ENCODE measurements around the gene AFF4. TPM values are rescaled to one million over a fixed set of nuclear protein-coding genes. Genes with fewer than 3 reads are reported as not detected.
A peak's percentile ranks its signal among the peaks of the same experiment; 100 is the strongest.
"Not testable (repeated sequence)": the region's sequence is repeated elsewhere in the genome, so short reads cannot be mapped to it uniquely, and the experiment has no call there.

Gene AFF4
- total RNA-seq, 1 donor from 2014 or later = 33.1 TPM

DNA sequence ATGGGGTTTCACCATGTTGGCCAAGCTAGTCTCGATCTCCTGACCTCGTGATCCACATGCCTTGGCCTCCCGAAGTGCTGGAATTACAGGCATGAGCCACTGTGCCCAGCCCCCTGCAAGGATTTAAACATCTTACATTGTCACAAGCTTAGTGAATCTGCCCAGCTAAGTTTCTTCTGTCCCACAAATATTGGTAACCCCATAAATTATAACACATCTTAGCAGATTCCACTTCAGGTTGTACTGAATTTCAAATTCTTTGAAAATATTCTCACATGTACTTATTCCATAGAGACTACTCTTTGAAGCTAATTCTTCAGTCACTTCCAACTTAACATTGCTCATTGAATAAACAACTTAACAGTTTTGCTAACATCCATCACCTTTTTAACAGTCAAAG lies 13.4 kb upstream of the AFF4 start:
- intact Hi-C loops (cut with micrococcal nuclease) = no loop called here
- no peaks in the 10 kb centered on the region for H3K36me3 Mint-ChIP-seq (ENCODE audit: low read depth)
- no peak overlapping the region for H3K27ac Mint-ChIP-seq
- no peaks in the 10 kb centered on the region for H3K27me3 Mint-ChIP-seq (ENCODE audit: low read depth)
- no peaks in the 10 kb centered on the region for H3K4me1 Mint-ChIP-seq (ENCODE audit: low read depth)
- H3K4me3 Mint-ChIP-seq (ENCODE audit: low read depth) = no peak overlapping the region
- DNase-seq (ENCODE audit: low spot score) = no peak
- peaks cover 4% of the 10 kb centered on the region for H3K9me3 Mint-ChIP-seq

DNA sequence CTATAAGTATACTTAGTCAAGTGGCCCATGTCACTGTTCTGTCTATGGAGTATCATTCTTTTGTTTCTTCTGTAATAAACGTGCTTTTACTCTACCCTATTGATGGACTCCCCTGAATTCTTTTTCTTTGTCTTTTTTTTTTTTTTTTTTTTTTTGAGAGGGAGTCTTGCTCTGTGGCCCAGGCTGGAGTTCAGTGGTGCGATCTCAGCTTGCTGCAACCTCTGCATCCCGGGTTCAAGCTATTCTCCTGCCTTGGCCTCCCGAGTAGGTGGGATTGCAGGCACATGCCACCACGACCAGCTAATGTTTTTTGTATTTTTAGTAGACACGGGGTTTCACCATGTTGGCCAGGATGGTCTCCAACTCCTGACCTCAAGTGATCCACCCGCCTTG lies 9.0 kb upstream of the AFF4 start:
- H3K9me3 Mint-ChIP-seq; H3K4me3 Mint-ChIP-seq (ENCODE audit: low read depth); H3K27ac Mint-ChIP-seq; H3K4me1 Mint-ChIP-seq (ENCODE audit: low read depth); H3K27me3 Mint-ChIP-seq (ENCODE audit: low read depth); DNase-seq (ENCODE audit: low spot score); intact Hi-C loops (cut with micrococcal nuclease); H3K36me3 Mint-ChIP-seq (ENCODE audit: low read depth): not testable (repeated sequence)

DNA sequence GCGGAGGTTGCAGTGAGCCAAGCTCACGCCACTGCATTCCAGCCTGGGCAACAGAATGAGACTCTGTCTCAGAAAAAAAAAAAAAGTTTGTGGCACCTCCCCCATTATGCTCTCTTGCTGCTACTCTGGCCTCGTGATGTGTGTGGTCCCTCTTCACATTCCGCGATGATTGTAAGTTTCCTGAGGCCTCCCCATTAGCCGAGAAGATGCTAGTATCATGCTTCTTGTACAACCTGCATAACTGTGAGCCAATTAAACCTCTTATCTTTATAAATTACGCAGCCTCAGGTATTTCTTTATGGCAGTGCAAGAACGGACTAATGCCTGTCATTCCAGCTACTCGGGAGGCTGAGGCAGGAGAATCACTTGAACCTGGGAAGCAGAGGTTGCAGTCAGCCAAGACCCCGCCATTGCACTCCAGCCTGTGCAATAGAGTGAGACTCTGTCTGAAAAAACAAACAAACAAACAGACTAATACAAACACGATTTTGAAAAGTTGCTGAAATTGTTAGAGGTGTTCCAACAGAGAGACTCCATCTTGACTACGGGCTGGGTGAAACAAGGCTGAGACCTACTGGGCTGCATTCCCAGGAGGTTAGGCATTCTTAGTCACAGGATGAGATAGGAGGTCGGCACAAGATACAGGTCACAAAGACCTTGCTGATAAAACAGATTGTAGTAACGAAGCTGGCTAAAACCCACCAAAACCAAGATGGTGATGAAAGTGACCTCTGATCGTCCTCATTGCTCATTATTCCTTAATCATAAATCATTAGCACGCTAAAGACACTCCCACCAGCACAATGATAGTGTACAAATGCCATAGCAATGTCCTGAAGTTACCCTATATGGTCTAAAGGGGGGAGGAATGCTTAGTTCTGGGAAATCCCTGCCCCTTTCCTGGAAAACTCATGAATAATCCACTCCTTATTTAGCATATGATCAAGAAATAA lies 8.3 kb upstream of the AFF4 start:
- H3K4me3 Mint-ChIP-seq (ENCODE audit: low read depth) = no peak overlapping the region
- no peaks in the 10 kb centered on the region for H3K36me3 Mint-ChIP-seq (ENCODE audit: low read depth)
- peaks cover under 1% of the 10 kb centered on the region for H3K9me3 Mint-ChIP-seq
- no peak overlapping the region for H3K27ac Mint-ChIP-seq
- no peaks in the 10 kb centered on the region for H3K27me3 Mint-ChIP-seq (ENCODE audit: low read depth)
- no peaks in the 10 kb centered on the region for H3K4me1 Mint-ChIP-seq (ENCODE audit: low read depth)
- intact Hi-C loops (cut with micrococcal nuclease) = no loop called here
- no peak for DNase-seq (ENCODE audit: low spot score)

DNA sequence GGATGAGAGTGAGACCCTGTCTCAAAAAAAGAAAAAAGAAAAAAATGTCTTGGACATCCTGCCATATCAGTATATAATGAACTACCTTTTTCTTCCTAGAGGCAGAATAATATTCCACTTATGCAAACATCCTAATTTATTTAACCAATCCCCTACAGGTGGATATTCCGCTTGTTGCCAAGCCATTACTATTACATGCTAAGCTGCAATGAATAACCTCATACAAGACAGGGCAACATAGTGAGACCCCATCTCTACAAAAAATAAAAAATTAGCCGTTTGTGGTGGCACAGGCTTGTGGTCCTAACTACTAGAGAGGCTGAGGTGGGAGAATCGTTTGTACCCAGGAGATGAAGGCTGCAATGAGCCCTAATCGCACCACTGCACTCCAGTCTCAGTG lies 1.7 kb upstream of the AFF4 start:
- no peak overlapping the region for H3K27ac Mint-ChIP-seq
- DNase-seq (ENCODE audit: low spot score) = no peak
- peaks cover 14% of the 10 kb centered on the region for H3K4me1 Mint-ChIP-seq (ENCODE audit: low read depth)
- H3K27me3 Mint-ChIP-seq (ENCODE audit: low read depth) = no peaks in the 10 kb centered on the region
- no peaks in the 10 kb centered on the region for H3K9me3 Mint-ChIP-seq
- peaks cover 14% of the 10 kb centered on the region for H3K36me3 Mint-ChIP-seq (ENCODE audit: low read depth)
- intact Hi-C loops (cut with micrococcal nuclease) = loop anchor here (10.0 kb wide), 1 partner anchor 470 kb away; the partner anchor contains the start of gene IRF1
- no peak overlapping the region for H3K4me3 Mint-ChIP-seq (ENCODE audit: low read depth)

DNA sequence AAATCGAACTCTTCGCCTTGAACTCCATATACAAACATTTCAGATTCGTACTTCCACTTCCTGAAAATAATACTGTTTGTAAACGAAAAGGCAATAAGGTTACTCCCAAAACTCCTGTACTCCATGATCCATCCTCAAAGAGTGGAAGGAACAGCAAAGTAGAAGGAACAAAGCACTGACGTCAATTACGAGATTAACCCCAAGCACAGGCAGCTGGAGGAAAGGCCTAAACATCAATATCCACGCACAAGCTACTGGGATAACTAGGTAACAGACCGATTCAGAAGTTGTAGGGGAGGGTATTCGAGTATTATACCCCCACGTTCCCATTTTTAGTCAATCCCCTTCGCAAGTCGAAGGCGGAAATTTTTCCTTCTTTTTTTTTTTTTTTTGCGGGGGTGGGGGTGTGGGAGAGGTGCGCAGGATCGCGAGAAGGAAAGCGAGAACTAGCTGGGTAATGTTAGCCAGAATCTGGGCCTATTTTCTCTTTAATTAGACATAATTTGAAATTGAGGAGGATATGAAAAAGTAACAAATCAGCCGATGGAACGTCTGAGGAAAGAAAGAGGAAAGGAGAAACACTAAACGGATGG lies 909 bp downstream of the AFF4 start:
- H3K36me3 Mint-ChIP-seq (ENCODE audit: low read depth) = peaks cover 27% of the 10 kb centered on the region
- DNase-seq (ENCODE audit: low spot score) = no peak
- H3K27ac Mint-ChIP-seq = peak overlapping the region; percentile 95
- H3K9me3 Mint-ChIP-seq = no peaks in the 10 kb centered on the region
- intact Hi-C loops (cut with micrococcal nuclease) = loop anchor here (1.0 to 10.0 kb wide), 4 partner anchors 64 to 468 kb away; partner anchors contain the start of genes GDF9, HSPA4, IRF1 and UQCRQ
- peak overlapping the region; percentile 93 for H3K4me3 Mint-ChIP-seq (ENCODE audit: low read depth)
- no peaks in the 10 kb centered on the region for H3K27me3 Mint-ChIP-seq (ENCODE audit: low read depth)
- H3K4me1 Mint-ChIP-seq (ENCODE audit: low read depth) = peaks cover 17% of the 10 kb centered on the region

DNA sequence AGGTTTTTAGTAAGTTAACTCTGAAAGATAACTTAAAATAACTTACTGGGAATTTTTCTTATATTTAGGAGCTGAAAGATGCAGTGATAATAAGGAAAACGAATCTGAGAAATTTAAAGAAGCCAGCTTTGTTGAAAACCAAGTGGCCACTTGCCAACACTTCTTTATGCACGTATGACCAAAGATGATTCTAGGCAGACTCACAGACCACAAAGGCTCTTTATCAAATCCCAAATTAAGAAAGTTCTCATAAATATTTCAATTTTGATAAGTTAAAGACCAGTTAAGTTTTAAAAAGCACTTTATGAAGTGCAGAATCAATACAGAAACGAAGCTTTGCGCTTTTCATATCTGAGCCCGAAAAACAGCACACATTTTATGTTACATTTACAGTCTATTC lies 1.5 kb downstream of the AFF4 start:
- no peak for DNase-seq (ENCODE audit: low spot score)
- Mint-ChIP-seq H3K4me3 (ENCODE audit: low read depth) (peak overlapping the region; percentile 93), H3K27ac (peak overlapping the region; percentile 95), H3K4me1 (ENCODE audit: low read depth) (peaks cover 17% of the 10 kb centered on the region), H3K9me3 (no peaks in the 10 kb centered on the region), H3K36me3 (ENCODE audit: low read depth) (peaks cover 27% of the 10 kb centered on the region), H3K27me3 (ENCODE audit: low read depth) (no peaks in the 10 kb centered on the region)
- intact Hi-C loops (cut with micrococcal nuclease) = loop anchor here (1.0 to 10.0 kb wide), 2 partner anchors 90 to 467 kb away; partner anchors contain the start of genes HSPA4 and IRF1

DNA sequence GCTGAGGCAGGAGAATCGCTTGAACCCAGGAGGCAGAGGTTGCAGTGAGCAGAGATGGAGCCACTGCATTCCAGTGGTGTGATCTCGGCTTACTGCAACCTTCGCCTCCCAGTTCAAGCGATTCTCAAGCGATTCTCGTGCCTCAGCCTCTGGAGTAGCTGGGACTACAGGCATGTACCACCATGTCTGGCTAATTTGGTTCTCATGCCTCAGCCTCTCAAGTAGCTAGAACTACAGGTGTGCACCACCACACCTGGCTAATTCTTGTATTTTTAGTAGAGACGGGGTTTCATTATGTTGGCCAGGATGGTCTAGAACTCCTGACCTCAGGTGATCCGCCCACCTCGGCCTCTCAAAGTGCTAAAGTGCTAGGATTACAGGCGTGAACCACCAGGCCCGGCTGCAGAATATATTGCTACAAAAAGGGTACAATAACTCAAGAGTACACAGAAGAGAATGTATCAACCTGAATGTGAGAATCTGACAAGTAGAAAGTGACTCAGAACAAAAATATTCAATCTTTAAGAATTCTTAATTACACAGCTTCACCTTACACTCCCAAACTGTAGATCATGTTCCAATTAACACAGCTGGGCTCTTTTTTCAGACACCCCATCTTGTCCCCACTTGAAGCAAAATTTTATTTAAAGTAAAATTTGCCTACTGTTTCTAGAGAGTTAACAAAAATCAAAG lies 2.2 kb downstream of the AFF4 start:
- intact Hi-C loops (cut with micrococcal nuclease) = loop anchor here (10.0 kb wide), 1 partner anchor 466 kb away; the partner anchor contains the start of gene IRF1
- H3K27ac Mint-ChIP-seq; H3K9me3 Mint-ChIP-seq; DNase-seq (ENCODE audit: low spot score); H3K27me3 Mint-ChIP-seq (ENCODE audit: low read depth): not testable (repeated sequence)
- Mint-ChIP-seq H3K4me3 (ENCODE audit: low read depth) (peak overlapping the region; percentile 93), H3K4me1 (ENCODE audit: low read depth) (peaks cover 17% of the 10 kb centered on the region), H3K36me3 (ENCODE audit: low read depth) (peaks cover 27% of the 10 kb centered on the region)

DNA sequence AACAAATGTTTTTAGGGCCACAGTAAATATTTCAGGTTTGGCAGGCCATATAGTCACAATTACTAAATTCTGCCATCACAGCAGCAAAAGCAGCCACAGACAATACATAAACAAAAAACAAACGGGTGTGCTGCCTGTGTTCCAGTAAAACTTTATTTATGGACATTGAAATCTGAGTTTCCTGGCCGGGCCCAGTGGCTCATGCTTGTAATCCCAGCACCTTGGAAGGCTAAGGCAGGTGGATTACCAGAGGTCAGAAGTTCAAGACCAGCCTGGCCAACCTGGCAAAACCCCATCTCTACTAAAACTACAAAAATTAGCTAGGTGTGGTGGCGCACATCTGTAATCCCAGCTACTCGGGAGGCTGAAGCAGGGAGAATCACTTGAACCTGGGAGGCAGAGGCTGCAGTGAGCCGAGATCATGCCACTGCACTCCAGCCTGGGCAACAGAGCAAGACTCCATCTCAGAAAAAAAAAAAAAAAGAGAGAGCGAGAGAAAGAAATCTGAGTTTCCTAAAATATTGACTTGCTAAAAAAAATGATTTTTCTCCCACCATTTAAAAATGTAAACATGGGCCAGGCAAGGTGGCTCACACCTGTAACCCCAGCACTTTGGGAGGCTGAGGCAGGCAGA lies 7.2 kb downstream of the AFF4 start:
- H3K27ac Mint-ChIP-seq; intact Hi-C loops (cut with micrococcal nuclease); H3K4me3 Mint-ChIP-seq (ENCODE audit: low read depth); H3K9me3 Mint-ChIP-seq; DNase-seq (ENCODE audit: low spot score); H3K27me3 Mint-ChIP-seq (ENCODE audit: low read depth): not testable (repeated sequence)
- Mint-ChIP-seq H3K4me1 (ENCODE audit: low read depth) (peaks cover 18% of the 10 kb centered on the region), H3K36me3 (ENCODE audit: low read depth) (peaks cover 42% of the 10 kb centered on the region)

DNA sequence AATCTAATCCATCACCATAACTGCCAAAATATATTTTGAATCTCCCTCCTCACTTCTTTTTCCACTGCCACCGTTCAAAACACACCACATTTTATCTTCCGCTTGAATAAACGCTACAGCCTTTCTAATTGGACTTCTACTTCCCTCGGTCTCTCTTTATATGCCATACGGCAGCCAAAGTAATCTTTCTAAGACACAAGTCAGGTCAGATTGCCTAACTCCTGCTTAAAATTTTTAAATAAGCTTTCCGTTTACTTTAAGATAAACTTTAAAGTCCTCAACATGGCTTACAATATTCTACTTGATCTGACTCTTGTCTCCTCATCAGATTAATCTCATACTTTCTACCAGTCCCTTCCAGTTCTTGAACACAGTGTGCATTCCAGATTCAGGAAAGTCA lies 9.7 kb downstream of the AFF4 start:
- H3K27ac Mint-ChIP-seq = no peak overlapping the region

DNA sequence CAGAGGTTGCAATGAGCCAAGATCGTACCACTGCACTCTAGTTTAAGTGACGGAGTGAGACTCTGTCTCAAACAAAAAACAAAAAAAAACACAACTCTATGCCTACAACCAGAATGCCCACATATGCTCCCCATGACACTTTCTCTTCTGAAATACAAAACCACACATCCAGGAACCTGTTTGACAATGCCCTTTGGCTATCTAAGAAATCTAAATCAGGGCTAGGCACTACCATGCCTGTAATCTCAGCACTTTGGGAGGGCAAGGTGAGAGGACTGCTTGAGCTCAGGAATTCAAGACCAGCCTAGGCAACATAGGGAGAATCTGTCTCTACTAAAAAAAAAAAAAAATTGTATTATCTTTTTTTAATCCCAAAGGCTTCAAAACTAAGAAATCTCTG lies 10.6 kb downstream of the AFF4 start:
- no peak for DNase-seq (ENCODE audit: low spot score)
- H3K9me3 Mint-ChIP-seq = no peaks in the 10 kb centered on the region
- H3K4me3 Mint-ChIP-seq (ENCODE audit: low read depth) = no peak overlapping the region
- H3K36me3 Mint-ChIP-seq (ENCODE audit: low read depth) = peaks cover 39% of the 10 kb centered on the region
- peaks cover 12% of the 10 kb centered on the region for H3K4me1 Mint-ChIP-seq (ENCODE audit: low read depth)
- intact Hi-C loops (cut with micrococcal nuclease) = no loop called here
- H3K27me3 Mint-ChIP-seq (ENCODE audit: low read depth) = no peaks in the 10 kb centered on the region
- no peak overlapping the region for H3K27ac Mint-ChIP-seq

More for the DNA sequence above, 9.7 kb downstream of the AFF4 start:
- no peak for DNase-seq (ENCODE audit: low spot score)
- H3K27me3 Mint-ChIP-seq (ENCODE audit: low read depth) = no peaks in the 10 kb centered on the region
- H3K4me1 Mint-ChIP-seq (ENCODE audit: low read depth) = peaks cover 12% of the 10 kb centered on the region
- H3K9me3 Mint-ChIP-seq = no peaks in the 10 kb centered on the region
- H3K36me3 Mint-ChIP-seq (ENCODE audit: low read depth) = peaks cover 39% of the 10 kb centered on the region
- intact Hi-C loops (cut with micrococcal nuclease) = no loop called here
- H3K4me3 Mint-ChIP-seq (ENCODE audit: low read depth) = no peak overlapping the region

DNA sequence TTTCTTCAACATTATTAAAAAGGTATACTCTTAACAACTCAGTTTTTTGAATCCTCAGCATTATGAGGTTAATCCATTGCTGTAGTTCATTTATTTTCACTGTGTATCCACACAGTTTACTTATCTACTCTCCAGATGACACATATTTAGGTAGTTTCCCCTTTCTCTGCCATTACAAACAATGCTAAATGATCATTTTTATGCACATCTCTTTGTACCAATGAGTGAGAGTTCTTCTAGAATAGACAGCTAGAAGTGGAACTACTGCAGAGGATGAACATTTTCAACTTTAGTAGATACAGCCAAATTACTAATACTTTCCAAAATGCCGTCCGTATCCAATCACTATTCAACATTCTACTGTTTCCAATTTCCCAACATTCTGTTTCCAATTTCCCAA lies 11.5 kb downstream of the AFF4 start:
- no peaks in the 10 kb centered on the region for H3K27me3 Mint-ChIP-seq (ENCODE audit: low read depth)

DNA sequence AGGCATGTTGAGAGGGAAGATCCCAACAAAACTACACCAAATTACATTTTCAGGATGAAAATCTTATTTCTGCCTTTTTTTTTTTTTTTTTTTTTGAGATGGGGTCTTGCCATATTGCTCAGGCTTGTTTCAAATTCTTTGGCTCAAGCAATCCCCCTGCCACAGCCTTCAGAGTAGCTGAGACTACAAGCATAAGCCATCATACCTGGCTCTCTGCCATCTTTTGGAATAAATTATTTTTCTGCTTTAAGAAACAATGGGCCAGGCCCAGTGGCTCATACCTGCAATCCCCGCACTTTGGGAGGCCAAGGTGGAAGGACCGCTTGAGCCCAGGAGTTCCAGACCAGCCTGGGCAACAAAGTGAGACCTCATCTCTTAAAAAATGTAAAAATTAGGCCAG lies 14.3 kb downstream of the AFF4 start:
- H3K27me3 Mint-ChIP-seq (ENCODE audit: low read depth) = no peaks in the 10 kb centered on the region
- no peak overlapping the region for H3K27ac Mint-ChIP-seq
- DNase-seq (ENCODE audit: low spot score) = no peak
- peaks cover 34% of the 10 kb centered on the region for H3K36me3 Mint-ChIP-seq (ENCODE audit: low read depth)
- no peaks in the 10 kb centered on the region for H3K9me3 Mint-ChIP-seq
- peaks cover 14% of the 10 kb centered on the region for H3K4me1 Mint-ChIP-seq (ENCODE audit: low read depth)
- intact Hi-C loops (cut with micrococcal nuclease) = no loop called here
- no peak overlapping the region for H3K4me3 Mint-ChIP-seq (ENCODE audit: low read depth)

More for the DNA sequence above, 11.5 kb downstream of the AFF4 start:
- Mint-ChIP-seq H3K9me3 (no peaks in the 10 kb centered on the region), H3K36me3 (ENCODE audit: low read depth) (peaks cover 43% of the 10 kb centered on the region), H3K27ac (no peak overlapping the region), H3K4me3 (ENCODE audit: low read depth) (no peak overlapping the region), H3K4me1 (ENCODE audit: low read depth) (peaks cover 12% of the 10 kb centered on the region)
- intact Hi-C loops (cut with micrococcal nuclease) = no loop called here
- no peak for DNase-seq (ENCODE audit: low spot score)
